ENCODE results near the gene MON1A. TPM values are rescaled to one million over a fixed set of nuclear protein-coding genes. Genes with fewer than 3 reads are reported as not detected.
"Not testable (repeated sequence)": the region's sequence is repeated elsewhere in the genome, so short reads cannot be mapped to it uniquely, and the experiment has no call there.

The MON1A gene
- total RNA-seq, 8 experiments from 2014 or later: 9.1 to 12.4 (median 11.6) TPM

- no peak for ATAC-seq (replicated peaks in 6 of 8)
- in situ Hi-C loops (cut with MboI; ENCODE audit: low pct_unique_long_range_greater_than_20kb in 2 of 9, low sequenced_read_pairs in 9 of 9, unreplicated experiment in 9 of 9): loop anchor here in 1 of 9 experiments (25.0 kb wide), 1 partner anchor 99 kb away; the partner anchor contains the start of genes INKA1 and UBA7
- 92 to 100% (median 100%) methylated on average over 2 to 3 of the region's 15 CpGs; no CpG with 5 or more reads in 7 of the 10 experiments for WGBS, 10 experiments
- no peaks in the 10 kb centered on the region for H3K4me1 ChIP-seq (replicated peaks in 1 of 2)
- H3K4me3 ChIP-seq: no peak overlapping the region
- no peak overlapping the region for H3K27ac ChIP-seq
These were observed 18.0 kb downstream of the MON1A start for GRCh38 chr3:49911611-49912010.

GRCh38 chr3:49911124-49911420, 18.5 kb downstream of the MON1A start:
- Histone ChIP-seq H3K4me3 (no peak overlapping the region), H3K4me1 (replicated peaks in 1 of 2) (peaks cover 0 to 2% of the 10 kb centered on the region in 2 donors), H3K27ac (no peak overlapping the region)
- no peak for ATAC-seq (replicated peaks in 6 of 8)
- WGBS, 10 experiments: 100% methylated on average over 1 to 2 of the region's 2 CpGs; no CpG with 5 or more reads in 8 of the 10 experiments
- in situ Hi-C loops (cut with MboI; ENCODE audit: low pct_unique_long_range_greater_than_20kb in 2 of 9, low sequenced_read_pairs in 9 of 9, unreplicated experiment in 9 of 9): loop anchor here in 1 of 9 experiments (25.0 kb wide), 1 partner anchor 99 kb away; the partner anchor contains the start of genes INKA1 and UBA7

GRCh38 chr3:49910409-49911123, 19.0 kb downstream of the MON1A start:
- peak in 4 of 8 experiments; percentile 44 to 57 (median 50) for ATAC-seq (replicated peaks in 6 of 8)
- H3K4me1 ChIP-seq (replicated peaks in 1 of 2): peaks cover 0 to 3% of the 10 kb centered on the region in 2 donors
- in situ Hi-C loops (cut with MboI; ENCODE audit: low pct_unique_long_range_greater_than_20kb in 2 of 9, low sequenced_read_pairs in 9 of 9, unreplicated experiment in 9 of 9): loop anchor here in 1 of 9 experiments (25.0 kb wide), 1 partner anchor 98 kb away; the partner anchor contains the start of genes INKA1 and UBA7
- 32 to 100% (median 79%) methylated on average over 1 to 9 of the region's 48 CpGs; no CpG with 5 or more reads in 4 of the 10 experiments for WGBS, 10 experiments
- H3K27ac ChIP-seq: no peak overlapping the region
- H3K4me3 ChIP-seq: no peak overlapping the region

- Histone ChIP-seq H3K4me3 (no peak overlapping the region), H3K4me1 (replicated peaks in 1 of 2) (peaks cover 0 to 8% of the 10 kb centered on the region in 2 donors), H3K27ac (no peak overlapping the region)
- no peak for ATAC-seq (replicated peaks in 6 of 8)
- WGBS, 10 experiments: 20 to 100% (median 80%) methylated on average over 1 to 5 of the region's 14 CpGs; no CpG with 5 or more reads in 5 of the 10 experiments
- in situ Hi-C loops (cut with MboI; ENCODE audit: low pct_unique_long_range_greater_than_20kb in 2 of 9, low sequenced_read_pairs in 9 of 9, unreplicated experiment in 9 of 9): loop anchor here in 1 of 9 experiments (25.0 kb wide), 1 partner anchor 96 kb away; the partner anchor contains the start of genes INKA1 and UBA7
These were observed 21.0 kb downstream of the MON1A start for GRCh38 chr3:49908373-49909199.

GRCh38 chr3:49906073-49906743, 23.4 kb downstream of the MON1A start:
- in situ Hi-C loops (cut with MboI; ENCODE audit: low pct_unique_long_range_greater_than_20kb in 2 of 9, low sequenced_read_pairs in 9 of 9, unreplicated experiment in 9 of 9): loop anchor here in 1 of 9 experiments (25.0 kb wide), 1 partner anchor 94 kb away; the partner anchor contains the start of genes INKA1 and UBA7
- WGBS, 10 experiments: 5 to 93% (median 46%) methylated on average over 1 to 6 of the region's 15 CpGs; no CpG with 5 or more reads in 5 of the 10 experiments
- ATAC-seq (replicated peaks in 6 of 8): peak; percentile 62 to 79 (median 72)
- Histone ChIP-seq H3K27ac (no peak overlapping the region), H3K4me3 (no peak overlapping the region), H3K4me1 (replicated peaks in 1 of 2) (peaks cover 0 to 8% of the 10 kb centered on the region in 2 donors)

GRCh38 chr3:49904448-49904847, 25.2 kb downstream of the MON1A start:
- not testable (repeated sequence) for H3K4me1 ChIP-seq (replicated peaks in 1 of 2); ATAC-seq (replicated peaks in 6 of 8); H3K27ac ChIP-seq; H3K4me3 ChIP-seq
- in situ Hi-C loops (cut with MboI; ENCODE audit: low pct_unique_long_range_greater_than_20kb in 2 of 9, low sequenced_read_pairs in 9 of 9, unreplicated experiment in 9 of 9): loop anchor here in 1 of 9 experiments (25.0 kb wide), 1 partner anchor 92 kb away; the partner anchor contains the start of genes INKA1 and UBA7
- WGBS, 10 experiments: 60 to 100% (median 95%) methylated on average over 1 to 11 of the region's 13 CpGs; no CpG with 5 or more reads in 1 of the 10 experiments

- in situ Hi-C loops (cut with MboI; ENCODE audit: low pct_unique_long_range_greater_than_20kb in 2 of 9, low sequenced_read_pairs in 9 of 9, unreplicated experiment in 9 of 9): loop anchor here in 1 of 9 experiments (25.0 kb wide), 1 partner anchor 91 kb away; the partner anchor contains the start of genes INKA1 and UBA7
These were observed 25.9 kb downstream of the MON1A start, which contains the start of gene MST1R for GRCh38 chr3:49903451-49904424. Gene MST1R (minus strand): TSS chr3:49903873. CDS start chr3:49903609, 264 bp downstream.

GRCh38 chr3:49902511-49903345, 26.9 kb downstream of the MON1A start:
- ATAC-seq (replicated peaks in 6 of 8): no peak
- in situ Hi-C loops (cut with MboI; ENCODE audit: low pct_unique_long_range_greater_than_20kb in 2 of 9, low sequenced_read_pairs in 9 of 9, unreplicated experiment in 9 of 9): loop anchor here in 1 of 9 experiments (25.0 kb wide), 1 partner anchor 90 kb away; the partner anchor contains the start of genes INKA1 and UBA7
- H3K4me3 ChIP-seq: no peak overlapping the region
- peaks cover 0 to 8% of the 10 kb centered on the region in 2 donors for H3K4me1 ChIP-seq (replicated peaks in 1 of 2)
- WGBS, 10 experiments: 84 to 100% (median 92%) methylated on average over 2 to 20 of the region's 44 CpGs; no CpG with 5 or more reads in 5 of the 10 experiments
- H3K27ac ChIP-seq: no peak overlapping the region

More at GRCh38 chr3:49903451-49904424, 25.9 kb downstream of the MON1A start, which contains the start of gene MST1R:
- H3K4me3 ChIP-seq: no peak within 1 kb of the TSS
- no peak within 1 kb of the TSS for H3K27ac ChIP-seq
- H3K4me1 ChIP-seq (replicated peaks in 1 of 2): peaks cover 0 to 8% of the 10 kb centered on the region in 2 donors
- 48 to 96% (median 89%) methylated on average over 3 to 5 of the region's 65 CpGs; no CpG with 5 or more reads in 7 of the 10 experiments for WGBS, 10 experiments
- peak; percentile 37 to 94 (median 71) for ATAC-seq (replicated peaks in 6 of 8)

- Histone ChIP-seq H3K27ac (no peak overlapping the region), H3K4me1 (replicated peaks in 1 of 2) (peaks cover 0 to 8% of the 10 kb centered on the region in 2 donors), H3K4me3 (no peak overlapping the region)
- in situ Hi-C loops (cut with MboI; ENCODE audit: low pct_unique_long_range_greater_than_20kb in 2 of 9, low sequenced_read_pairs in 9 of 9, unreplicated experiment in 9 of 9): loop anchor here in 1 of 9 experiments (25.0 kb wide), 1 partner anchor 89 kb away; the partner anchor contains the start of genes INKA1 and UBA7
- 30 to 100% (median 70%) methylated on average over 1 to 4 of the region's 11 CpGs; no CpG with 5 or more reads in 5 of the 10 experiments for WGBS, 10 experiments
- ATAC-seq (replicated peaks in 6 of 8): no peak
These were observed 28.0 kb downstream of the MON1A start for GRCh38 chr3:49901366-49902339.
